ENCODE data around the gene MAP2K5. TPM values are rescaled to one million over a fixed set of nuclear protein-coding genes. Genes with fewer than 3 reads are reported as not detected.

MAP2K5 gene
- total RNA-seq, 2 donors from 2014 or later, result 10.7 to 15.7 TPM

DNA sequence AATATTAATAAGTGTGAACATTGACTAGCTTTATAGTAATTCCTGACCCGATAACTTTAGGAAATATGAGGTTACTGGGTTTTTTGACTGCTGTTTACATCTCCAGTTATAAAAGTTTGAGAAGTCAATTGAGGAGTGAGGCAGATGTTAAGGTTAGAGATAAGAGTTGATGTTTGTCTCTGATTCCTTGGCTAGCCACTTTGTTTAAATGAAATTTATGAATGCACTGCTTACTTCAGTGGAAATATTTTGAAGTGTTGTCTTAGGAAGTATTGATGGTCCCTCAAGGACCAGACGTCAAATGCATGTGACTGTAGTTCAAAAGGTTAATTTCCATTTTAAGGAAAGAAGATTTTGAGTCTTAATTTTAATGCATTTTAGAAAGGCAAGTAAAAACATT, 41.7 kb downstream of the MAP2K5 start:
- DNase-seq (ENCODE audit: low spot score), result no peak
- TF ChIP-seq POLR2A (IDR thresholded peaks at IDR 0.05) (no peak), POLR2AphosphoS5 (IDR thresholded peaks at IDR 0.05) (no peak)
- TF ChIP-seq, protein P1, sequence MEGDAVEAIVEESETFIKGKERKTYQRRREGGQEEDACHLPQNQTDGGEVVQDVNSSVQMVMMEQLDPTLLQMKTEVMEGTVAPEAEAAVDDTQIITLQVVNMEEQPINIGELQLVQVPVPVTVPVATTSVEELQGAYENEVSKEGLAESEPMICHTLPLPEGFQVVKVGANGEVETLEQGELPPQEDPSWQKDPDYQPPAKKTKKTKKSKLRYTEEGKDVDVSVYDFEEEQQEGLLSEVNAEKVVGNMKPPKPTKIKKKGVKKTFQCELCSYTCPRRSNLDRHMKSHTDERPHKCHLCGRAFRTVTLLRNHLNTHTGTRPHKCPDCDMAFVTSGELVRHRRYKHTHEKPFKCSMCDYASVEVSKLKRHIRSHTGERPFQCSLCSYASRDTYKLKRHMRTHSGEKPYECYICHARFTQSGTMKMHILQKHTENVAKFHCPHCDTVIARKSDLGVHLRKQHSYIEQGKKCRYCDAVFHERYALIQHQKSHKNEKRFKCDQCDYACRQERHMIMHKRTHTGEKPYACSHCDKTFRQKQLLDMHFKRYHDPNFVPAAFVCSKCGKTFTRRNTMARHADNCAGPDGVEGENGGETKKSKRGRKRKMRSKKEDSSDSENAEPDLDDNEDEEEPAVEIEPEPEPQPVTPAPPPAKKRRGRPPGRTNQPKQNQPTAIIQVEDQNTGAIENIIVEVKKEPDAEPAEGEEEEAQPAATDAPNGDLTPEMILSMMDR (IDR thresholded peaks at IDR 0.05), result no peak
- no peaks in the 10 kb centered on the region for H3K27me3 ChIP-seq (replicated peaks; ENCODE audit: insufficient read depth)
- WGBS, result 86% methylated on average over 2 of the region's 2 CpGs
- H3K27ac ChIP-seq, result no peak overlapping the region
- no peaks in the 10 kb centered on the region for H3K36me3 ChIP-seq
- H3K4me3 ChIP-seq, result no peak overlapping the region
- no peaks in the 10 kb centered on the region for H3K9me3 ChIP-seq
- intact Hi-C loops (cut with DNase I), result no loop called here
- no peaks in the 10 kb centered on the region for H3K4me1 ChIP-seq (replicated peaks)

GRCh38 chr15:67585681-67586080, 43.2 kb downstream of the MAP2K5 start:
- intact Hi-C loops (cut with DNase I), result no loop called here
- Histone ChIP-seq H3K27me3 (replicated peaks; ENCODE audit: insufficient read depth) (no peaks in the 10 kb centered on the region), H3K9me3 (no peaks in the 10 kb centered on the region), H3K4me1 (replicated peaks) (no peaks in the 10 kb centered on the region), H3K4me3 (no peak overlapping the region), H3K27ac (no peak overlapping the region), H3K36me3 (no peaks in the 10 kb centered on the region)
- TF ChIP-seq, protein P1 (IDR thresholded peaks at IDR 0.05), result no peak
- TF ChIP-seq POLR2A (IDR thresholded peaks at IDR 0.05) (no peak), POLR2AphosphoS5 (IDR thresholded peaks at IDR 0.05) (no peak)
- WGBS, result 85% methylated on average over 4 of the region's 4 CpGs
- no peak for DNase-seq (ENCODE audit: low spot score)

DNA sequence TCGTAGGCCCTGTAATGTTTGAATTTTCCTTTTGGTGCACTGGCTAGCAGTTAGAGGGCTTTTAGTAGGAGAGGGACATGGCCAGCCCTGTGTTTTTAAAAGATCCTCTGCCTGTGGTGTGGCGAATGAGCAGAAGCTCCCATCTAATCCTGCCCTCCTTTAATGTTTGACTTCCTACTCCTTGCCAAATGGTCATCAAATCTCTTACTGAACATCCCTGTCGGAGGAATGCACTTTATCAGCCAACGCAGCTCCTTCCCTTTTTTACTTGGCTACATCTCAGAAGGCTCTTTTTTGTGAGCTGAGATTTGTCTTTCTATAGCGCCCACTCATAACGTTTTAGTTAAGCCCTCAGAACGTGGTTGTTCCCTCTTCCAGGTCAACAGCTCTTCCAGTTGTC, 44.8 kb downstream of the MAP2K5 start:
- TF ChIP-seq POLR2A (IDR thresholded peaks at IDR 0.05), result no peak
- TF ChIP-seq, protein P1 (IDR thresholded peaks at IDR 0.05), result no peak
- TF ChIP-seq POLR2AphosphoS5 (IDR thresholded peaks at IDR 0.05), result no peak
- no peaks in the 10 kb centered on the region for H3K9me3 ChIP-seq
- WGBS, result 84% methylated on average over 7 of the region's 7 CpGs
- no peak for DNase-seq (ENCODE audit: low spot score)
- intact Hi-C loops (cut with DNase I), result no loop called here
- H3K4me1 ChIP-seq (replicated peaks), result no peaks in the 10 kb centered on the region
- no peaks in the 10 kb centered on the region for H3K27me3 ChIP-seq (replicated peaks; ENCODE audit: insufficient read depth)
- H3K27ac ChIP-seq, result no peak overlapping the region
- no peak overlapping the region for H3K4me3 ChIP-seq
- H3K36me3 ChIP-seq, result no peaks in the 10 kb centered on the region

- Histone ChIP-seq H3K9me3 (no peaks in the 10 kb centered on the region), H3K27ac (no peak overlapping the region), H3K4me3 (no peak overlapping the region), H3K36me3 (no peaks in the 10 kb centered on the region), H3K4me1 (replicated peaks) (no peaks in the 10 kb centered on the region), H3K27me3 (replicated peaks; ENCODE audit: insufficient read depth) (no peaks in the 10 kb centered on the region)
- DNase-seq (ENCODE audit: low spot score), result no peak
- TF ChIP-seq, protein P1 (IDR thresholded peaks at IDR 0.05), result no peak
- TF ChIP-seq POLR2A (IDR thresholded peaks at IDR 0.05), result no peak
- TF ChIP-seq POLR2AphosphoS5 (IDR thresholded peaks at IDR 0.05), result no peak
- intact Hi-C loops (cut with DNase I), result no loop called here
- WGBS, result 86% methylated on average over 3 of the region's 3 CpGs
Observed at GRCh38 chr15:67587754-67588153, 45.3 kb downstream of the MAP2K5 start.

- no peak for TF ChIP-seq POLR2A (IDR thresholded peaks at IDR 0.05)
- TF ChIP-seq POLR2AphosphoS5 (IDR thresholded peaks at IDR 0.05), result no peak
- TF ChIP-seq, protein P1 (IDR thresholded peaks at IDR 0.05), result no peak
- whole genome bisulfite sequencing, result 95% methylated on average over 3 of the region's 3 CpGs
- Histone ChIP-seq H3K9me3 (no peaks in the 10 kb centered on the region), H3K27ac (no peak overlapping the region), H3K36me3 (no peaks in the 10 kb centered on the region), H3K4me1 (replicated peaks) (no peaks in the 10 kb centered on the region), H3K4me3 (no peak overlapping the region), H3K27me3 (replicated peaks; ENCODE audit: insufficient read depth) (no peaks in the 10 kb centered on the region)
- no peak for DNase-seq (ENCODE audit: low spot score)
- intact Hi-C loops (cut with DNase I), result no loop called here
Observed at GRCh38 chr15:67590191-67590590, 47.7 kb downstream of the MAP2K5 start.
